NCI-H748 treated with DMSO at 0.1 percent for 48 hours (cell line): Measurements from ENCODE around the gene HIP1.
"Not testable (repeated sequence)": the region's sequence is repeated elsewhere in the genome, so short reads cannot be mapped to it uniquely, and the experiment has no call there.

Experiments used
- DNase-seq: peaks from one replicate; lab custom pipeline; 2025; lab: John Stamatoyannopoulos, UW

Gene HIP1

DNA sequence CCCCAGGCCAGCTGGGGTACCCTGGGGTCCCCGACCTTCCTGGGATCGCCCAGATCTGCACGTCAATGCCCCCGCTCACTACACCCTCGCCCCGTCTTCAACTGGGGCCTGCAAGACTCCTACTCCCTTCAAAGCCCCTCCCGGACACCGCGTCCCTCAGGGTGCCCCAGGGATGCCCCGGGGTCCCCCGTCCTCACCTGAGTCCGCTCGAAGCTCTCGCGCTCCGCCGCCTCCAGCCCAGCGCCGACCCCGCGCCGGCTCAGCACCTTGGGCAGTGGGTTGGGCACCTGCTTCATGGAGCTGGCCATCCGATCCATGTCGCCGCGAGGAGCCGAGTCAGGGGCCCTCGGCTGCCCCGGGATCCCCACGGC, at the start of gene HIP1:
TSS of gene HIP1 (minus strand) at position 338 of the 371 bp plus-strand sequence. CDS start at position 317, 21 bp downstream.
- DNase-seq, result no peak

DNA sequence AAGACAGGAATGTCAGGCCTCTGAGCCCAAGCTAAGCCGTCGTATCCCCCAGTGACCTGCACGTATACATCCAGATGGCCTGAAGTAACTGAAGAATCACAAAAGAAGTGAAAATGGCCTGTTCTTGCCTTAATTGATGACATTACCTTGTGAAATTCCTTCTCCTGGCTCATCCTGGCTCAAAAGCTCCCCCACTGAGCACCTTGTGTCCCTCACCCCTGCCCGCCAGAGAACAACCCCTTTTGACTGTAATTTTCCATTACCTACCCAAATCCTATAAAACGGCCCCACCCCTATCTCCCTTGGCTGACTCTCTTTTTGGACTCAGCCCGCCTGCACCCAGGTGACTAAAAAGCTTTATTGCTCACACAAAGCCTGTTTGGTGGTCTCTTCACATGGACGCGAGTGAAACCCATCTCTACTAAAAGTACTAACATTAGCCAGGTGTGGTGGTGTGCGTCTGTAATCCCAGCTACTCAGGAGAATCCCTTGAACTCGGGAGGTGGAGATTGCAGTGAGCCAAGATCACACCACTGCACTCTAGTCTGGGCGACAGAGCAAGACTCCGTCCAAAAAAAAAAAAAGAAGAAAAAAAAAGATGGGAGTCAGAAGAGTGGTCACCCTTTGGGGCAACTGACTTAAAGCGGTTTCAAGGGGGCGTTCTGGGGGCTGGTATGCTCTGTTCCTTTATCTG, 49.6 kb upstream of the HIP1 start:
- not testable (repeated sequence) for DNase-seq

- not testable (repeated sequence) for DNase-seq
These were observed 44.3 kb upstream of the HIP1 start for GRCh38 chr7:75783058-75783457.

DNA sequence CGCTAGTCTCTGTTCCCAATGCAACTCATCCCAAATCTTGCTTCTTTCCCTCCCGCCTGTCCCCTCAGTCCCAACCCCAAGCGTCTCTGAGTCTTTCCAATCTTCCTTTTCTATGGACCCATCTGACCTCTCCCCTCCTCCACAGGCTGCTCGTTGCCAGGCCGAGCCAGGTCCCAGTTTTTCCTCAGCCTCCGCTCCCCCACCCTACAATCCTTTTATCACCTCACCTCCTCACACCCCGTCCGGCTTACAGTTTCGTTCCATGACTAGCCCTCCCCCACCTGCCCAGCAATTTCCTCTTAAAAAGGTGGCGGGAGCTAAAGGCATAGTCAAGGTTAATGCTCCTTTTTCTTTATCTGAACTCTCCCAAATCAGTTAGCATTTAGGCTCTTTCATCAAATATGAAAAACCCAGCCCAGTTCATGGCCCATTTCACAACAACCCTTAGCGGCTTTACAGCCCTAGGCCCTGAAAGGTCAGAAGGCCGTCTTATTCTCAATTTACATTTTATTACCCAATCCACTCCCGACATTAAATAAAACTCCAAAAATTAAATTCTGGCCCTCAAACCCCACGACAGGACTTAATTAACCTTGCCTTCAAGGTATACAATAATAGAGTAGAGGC, 42.0 kb upstream of the HIP1 start:
- not testable (repeated sequence) for DNase-seq

GRCh38 chr7:75779516-75779915, 40.8 kb upstream of the HIP1 start:
- not testable (repeated sequence) for DNase-seq

GRCh38 chr7:75779035-75779434, 40.3 kb upstream of the HIP1 start:
- not testable (repeated sequence) for DNase-seq

GRCh38 chr7:75776295-75776971, 37.7 kb upstream of the HIP1 start:
- no peak for DNase-seq

- not testable (repeated sequence) for DNase-seq
These were observed 35.2 kb upstream of the HIP1 start for GRCh38 chr7:75773958-75774357.

GRCh38 chr7:75772081-75773077, 33.6 kb upstream of the HIP1 start, which contains the start of gene CCL26:
Gene CCL26 (minus strand): TSS chr7:75772211. CDS start chr7:75772176, 35 bp downstream.
- no peak for DNase-seq

DNA sequence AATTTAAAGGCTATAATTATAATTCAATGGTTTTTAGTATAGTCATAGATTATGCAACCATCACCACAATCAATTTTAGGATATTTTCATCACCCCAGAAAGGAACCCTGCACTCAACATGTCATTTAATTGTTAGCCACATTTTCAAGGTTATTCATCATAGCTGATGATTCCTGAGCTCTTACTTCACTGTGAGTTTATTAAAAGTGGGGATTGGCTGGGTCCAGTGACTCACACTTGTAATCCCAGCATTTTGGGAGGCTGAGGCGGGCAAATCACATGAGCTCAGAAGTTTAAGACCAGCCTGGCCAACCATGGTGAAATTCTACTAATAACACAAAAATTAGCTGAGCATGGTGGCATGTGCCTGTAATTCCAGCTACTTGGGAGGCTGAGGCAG, 32.5 kb upstream of the HIP1 start:
- no peak for DNase-seq

DNA sequence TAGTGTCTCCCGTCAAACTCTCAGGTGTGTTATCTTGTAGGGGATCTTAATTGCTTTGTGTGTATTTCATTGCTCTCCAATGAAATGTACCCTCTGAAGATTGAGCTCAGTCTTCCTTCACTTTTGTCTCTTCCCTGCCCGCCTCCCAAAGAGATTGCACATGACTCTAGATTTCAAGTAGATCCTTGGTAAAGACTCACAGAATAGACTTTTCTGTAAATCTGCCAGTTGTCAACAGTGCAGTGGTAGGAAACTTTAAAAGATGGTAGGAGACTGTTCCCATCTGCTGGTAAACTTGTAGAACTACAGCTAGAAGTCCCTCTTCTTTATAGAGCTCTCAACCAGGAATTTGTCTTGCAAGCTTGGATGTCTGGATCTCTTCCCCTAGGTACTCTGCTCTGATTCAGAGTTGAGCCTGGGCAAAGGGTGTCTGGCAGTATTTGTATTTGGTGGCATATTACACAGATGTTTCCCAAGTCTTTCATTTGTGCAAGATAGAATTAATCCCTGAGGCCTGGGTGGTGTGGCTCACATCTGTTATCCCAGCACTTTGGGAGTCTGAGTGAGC, 23.7 kb upstream of the HIP1 start:
- DNase-seq, result peak; percentile 39

DNA sequence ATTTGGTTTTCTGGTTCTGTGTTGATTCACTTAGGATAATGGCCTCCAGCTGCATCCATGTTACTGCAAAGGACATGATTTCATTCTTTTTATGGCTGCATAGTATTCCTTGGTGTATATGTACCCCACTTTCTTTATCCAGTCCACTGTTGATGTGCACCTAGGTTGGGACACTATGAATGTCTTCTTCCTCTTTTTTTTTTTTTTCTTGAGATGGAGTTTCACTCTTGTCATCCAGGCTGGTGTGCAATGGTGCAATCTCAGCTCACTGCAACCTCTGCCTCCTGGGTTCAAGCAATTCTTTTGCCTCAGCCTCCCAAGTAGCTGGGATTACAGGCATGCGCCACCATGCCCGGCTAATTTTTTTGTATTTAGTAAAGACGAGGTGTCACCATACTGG, 23.1 kb upstream of the HIP1 start:
- DNase-seq, result not testable (repeated sequence)

DNA sequence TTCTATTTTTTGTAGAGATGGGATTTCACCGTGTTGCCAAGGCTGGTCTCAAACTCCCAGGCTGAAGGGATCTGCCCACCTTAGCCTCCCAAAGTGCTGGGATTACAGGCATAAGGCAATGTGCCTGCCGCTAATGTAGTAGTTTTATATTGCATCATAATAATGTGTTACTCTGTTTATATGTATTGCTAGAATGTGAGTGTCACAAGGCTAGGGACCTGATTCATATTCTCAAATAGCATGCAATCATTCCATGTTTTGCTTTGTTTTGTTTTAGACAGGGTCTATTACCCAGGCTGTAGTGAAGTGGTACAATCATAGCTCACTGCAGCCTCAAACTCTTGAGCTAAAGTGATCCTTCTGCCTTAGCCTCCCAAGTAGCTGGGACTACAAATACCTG, 19.8 kb upstream of the HIP1 start:
- no peak for DNase-seq

- no peak for DNase-seq
These were observed 19.1 kb upstream of the HIP1 start for GRCh38 chr7:75757860-75758259.

DNA sequence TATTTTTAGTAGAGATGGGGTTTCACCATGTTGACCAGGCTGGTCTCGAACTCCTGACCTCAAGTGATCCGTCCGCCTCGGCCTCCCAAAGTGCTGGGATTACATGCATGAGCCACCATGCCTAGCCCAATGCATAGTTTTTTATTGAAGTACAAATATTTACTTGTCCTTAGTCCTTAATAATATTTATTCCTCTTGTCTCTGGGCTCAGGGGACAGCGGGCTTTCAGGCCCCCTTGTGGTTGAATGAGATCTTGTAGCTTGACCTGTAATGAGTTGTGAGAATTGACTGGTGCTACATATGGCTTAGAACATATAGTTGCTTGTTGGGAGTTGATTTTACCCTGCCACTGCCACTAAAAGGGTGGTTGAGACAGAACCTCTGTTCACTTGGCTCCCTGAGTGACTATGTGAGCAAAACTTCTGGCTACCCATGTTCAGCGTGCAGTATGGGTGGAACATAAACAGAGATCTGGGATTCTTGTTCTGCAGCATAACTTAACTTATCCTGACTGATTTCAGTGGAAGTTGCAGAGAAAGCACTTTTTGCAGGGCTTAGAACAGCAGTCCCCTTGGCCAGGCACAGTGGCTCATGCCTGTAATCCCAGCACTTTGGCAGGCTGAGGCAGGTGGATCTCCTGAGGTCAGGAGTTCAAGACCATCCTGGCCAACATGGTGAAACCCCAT, 18.4 kb upstream of the HIP1 start:
- DNase-seq, result peak; percentile 30

DNA sequence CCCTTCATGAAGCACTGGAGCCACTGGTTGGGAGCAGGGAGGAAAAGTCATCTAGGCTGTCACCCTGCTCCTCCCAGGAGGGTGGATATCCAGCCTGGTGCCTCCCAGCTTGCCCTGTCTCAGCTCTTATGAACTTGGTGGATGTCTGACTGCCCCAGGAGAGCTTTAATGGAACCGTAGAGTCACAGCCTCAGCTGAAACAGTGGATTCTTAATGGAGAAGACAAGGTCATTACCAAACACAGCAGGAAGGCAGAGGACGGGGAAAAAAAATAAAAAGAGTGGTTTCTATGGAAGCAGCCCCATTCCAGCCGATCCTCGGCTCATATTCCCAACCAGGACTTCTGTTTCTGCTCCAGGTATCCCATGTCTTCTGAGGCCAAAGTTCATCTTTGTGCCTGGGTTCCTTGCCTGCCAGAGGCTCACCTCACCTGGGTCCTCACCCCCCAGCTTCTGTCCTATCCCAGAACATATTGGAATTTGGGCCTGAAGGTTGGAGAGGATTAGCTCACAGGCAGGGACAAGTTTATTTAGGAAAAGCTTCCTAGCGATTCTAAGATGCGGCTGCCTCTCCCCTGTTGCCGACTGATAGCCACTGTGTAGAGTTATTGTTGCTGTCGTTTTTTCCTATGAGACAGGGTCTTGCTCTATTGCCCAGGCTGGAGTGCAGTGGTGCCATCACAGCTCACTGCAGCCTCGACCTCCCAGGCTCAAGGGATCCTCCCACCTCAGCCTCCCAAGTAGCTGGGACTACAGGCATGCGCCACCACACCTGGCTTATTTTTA, 17.7 kb upstream of the HIP1 start:
- DNase-seq, result no peak

DNA sequence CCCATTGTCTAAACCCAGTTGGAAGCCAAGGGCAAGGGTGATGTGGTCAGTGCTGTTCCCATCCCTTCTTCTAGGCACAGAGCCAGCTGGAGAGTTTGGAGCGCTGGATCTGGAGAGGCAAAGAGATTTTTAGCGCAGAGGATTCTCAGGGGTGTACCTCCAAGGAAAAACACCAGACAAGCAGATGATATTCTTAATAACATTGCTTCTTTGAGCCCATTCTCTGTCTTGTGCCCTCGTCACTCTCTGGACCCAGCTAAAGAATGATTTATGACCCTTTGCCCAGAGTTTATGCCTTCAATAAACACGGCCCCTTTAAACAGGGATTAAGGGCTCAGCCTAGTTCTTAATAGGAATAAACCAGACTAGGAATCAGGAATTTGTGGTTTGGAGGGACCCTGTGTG, 4.7 kb upstream of the HIP1 start:
- no peak for DNase-seq

DNA sequence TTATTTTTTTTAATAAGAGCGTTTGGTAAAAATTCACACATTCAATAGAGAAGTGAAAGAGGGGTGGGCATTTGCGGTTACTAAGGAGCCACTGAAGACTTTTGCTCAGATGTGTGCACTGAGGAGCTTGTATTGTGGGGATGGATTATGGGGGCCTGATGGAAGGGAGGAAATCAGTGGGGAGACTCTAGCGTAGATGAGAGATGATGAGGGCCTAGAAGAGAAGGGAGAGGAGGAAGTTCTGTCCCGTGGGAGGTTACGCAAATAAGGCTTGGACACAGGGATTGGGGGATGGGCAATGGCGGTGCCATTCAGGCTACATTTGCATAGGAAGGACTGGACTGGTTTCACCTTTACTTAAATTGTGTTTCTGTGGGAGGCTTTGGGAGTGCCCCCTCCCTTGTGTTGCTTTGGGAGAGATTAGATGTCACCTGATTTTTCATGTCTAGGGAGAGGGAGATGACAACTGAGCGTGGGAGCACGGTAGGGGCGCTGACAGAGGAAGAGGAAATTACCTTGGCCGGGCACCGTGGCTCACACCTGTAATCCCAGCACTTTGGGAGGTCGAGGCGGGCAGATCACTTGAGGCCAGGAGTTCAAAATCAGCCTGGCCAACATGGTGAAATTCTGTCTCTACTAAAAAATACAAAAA, 2.2 kb upstream of the HIP1 start:
- no peak for DNase-seq

DNA sequence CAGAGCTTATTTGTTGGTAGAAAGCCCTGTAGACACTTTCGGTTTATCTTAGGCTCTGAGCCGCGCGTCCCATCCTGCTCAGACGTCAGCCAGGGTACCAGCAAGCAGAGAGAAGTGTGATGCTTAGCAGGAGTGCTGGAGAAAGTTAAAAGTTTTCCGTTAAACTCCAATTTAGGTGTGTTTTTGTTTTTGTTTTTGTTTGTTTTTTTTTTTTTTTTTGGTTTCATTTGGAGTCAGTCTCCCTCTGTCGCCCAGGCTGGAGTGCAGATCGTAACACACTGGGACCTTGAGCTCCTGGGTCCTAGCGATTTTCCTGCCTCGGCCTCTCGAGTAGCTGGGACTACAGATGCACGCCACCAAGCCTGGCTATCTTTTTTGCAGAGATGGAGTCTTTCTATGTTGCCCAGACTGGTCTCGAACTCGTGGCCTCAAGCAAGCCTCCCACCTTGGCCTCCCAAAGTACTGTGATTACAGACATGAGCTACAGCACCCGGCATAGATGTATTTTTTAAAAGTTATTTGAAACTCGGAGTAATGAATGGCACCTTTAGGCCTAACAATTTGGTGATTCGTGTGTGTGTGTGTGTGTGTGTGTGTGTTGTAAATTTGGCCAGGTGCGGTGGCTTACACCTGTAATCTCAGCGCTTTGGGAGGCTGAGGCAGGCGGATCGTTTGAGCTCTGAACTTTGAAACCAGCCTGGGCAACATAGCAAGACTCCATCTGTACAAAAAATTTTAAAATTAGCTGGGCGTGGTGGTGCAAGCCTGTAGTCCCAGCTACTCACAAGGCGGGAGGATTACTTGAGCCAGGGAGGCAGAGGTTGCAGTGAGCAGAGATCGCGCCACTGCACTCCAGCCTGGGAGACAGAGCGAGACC, 1.3 kb upstream of the HIP1 start:
- DNase-seq, result no peak
